ENCODE data around the gene ACOT7. TPM values are rescaled to one million over a fixed set of nuclear protein-coding genes. Genes with fewer than 3 reads are reported as not detected.

ACOT7 gene
- total and polyA plus RNA-seq, 2 experiments from 2014 or later: 167 to 169 TPM

DNA sequence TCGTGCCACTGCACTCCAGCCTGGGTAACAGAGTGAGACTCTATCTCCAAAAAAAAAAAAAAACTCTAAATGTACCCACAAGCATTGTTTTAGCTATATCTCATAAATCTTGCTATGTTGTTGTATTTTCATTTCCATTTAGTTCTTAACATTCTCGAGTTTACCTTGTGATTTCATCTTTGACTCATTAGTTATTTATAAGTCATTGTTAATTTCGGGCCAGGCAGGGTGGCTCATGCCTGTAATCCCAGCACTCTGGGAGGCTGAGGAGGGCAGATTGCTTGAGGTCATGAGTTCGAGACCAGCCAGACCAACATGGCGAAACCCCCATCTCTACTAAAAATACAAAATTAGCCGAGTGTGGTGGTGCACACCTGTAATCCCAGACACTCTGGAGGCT, 14.5 kb upstream of the ACOT7 start:
- no peaks in the 10 kb centered on the region; the same call in 2 of the 3 replicates for H3K4me1 Mint-ChIP-seq
- H3K36me3 Mint-ChIP-seq (ENCODE audit: low read depth): no peaks in the 10 kb centered on the region
- Histone ChIP-seq H2AFZ (no peak overlapping the region), H3K4me3 (no peak overlapping the region), H3K79me2 (replicated peaks; ENCODE audit: insufficient read depth) (no peaks in the 10 kb centered on the region), H3K4me1 (ENCODE audit: insufficient read depth) (0 out of 2 replicates have a peak, but pooled peaks cover 4% of the 10 kb centered on the region), H3F3A (replicated peaks; ENCODE audit: low read depth) (0 out of 2 replicates have a peak, but pooled peaks cover 7% of the 10 kb centered on the region), H3K9me2 (ENCODE audit: insufficient read depth) (no peaks in the 10 kb centered on the region), H4K20me1 (replicated peaks; ENCODE audit: insufficient read depth) (no peaks in the 10 kb centered on the region), H3K36me3 (ENCODE audit: insufficient read depth) (no peaks in the 10 kb centered on the region), H3K4me2 (no peak overlapping the region), H3K27me3 (ENCODE audit: insufficient read depth) (peaks cover 11% of the 10 kb centered on the region; the same call in 1 of the 2 replicates), H3K27ac (ENCODE audit: low read depth) (no peak overlapping the region)
- peaks cover 8% of the 10 kb centered on the region for H3K27me3 Mint-ChIP-seq (ENCODE audit: insufficient read depth, low read depth, poor library complexity)
- H3K4me3 Mint-ChIP-seq: no peak overlapping the region
- no peaks in the 10 kb centered on the region for H3K9me3 Mint-ChIP-seq
- no peak for ATAC-seq
- no peak for DNase-seq (ENCODE audit: low spot score)
- TF ChIP-seq POLR2AphosphoS5 (IDR thresholded peaks at IDR 0.05; ENCODE audit: low read depth) (no peak), REST (IDR thresholded peaks at IDR 0.05; ENCODE audit: unreplicated experiment) (no peak), STAT1 (IDR thresholded peaks at IDR 0.05; ENCODE audit: unreplicated experiment) (no peak), EZH2phosphoT487 (IDR thresholded peaks at IDR 0.05; ENCODE audit: unreplicated experiment) (no peak), JUNB (IDR thresholded peaks at IDR 0.05; ENCODE audit: unreplicated experiment) (no peak), ZNF114 (CRISPR knock-in tag; IDR thresholded peaks at IDR 0.05) (no peak), EZH2 (IDR thresholded peaks at IDR 0.05; ENCODE audit: low read depth, unreplicated experiment) (no peak), ZNF331 (CRISPR knock-in tag; IDR thresholded peaks at IDR 0.05; ENCODE audit: low read depth) (no peak), CREB1 (CRISPR knock-in tag; IDR thresholded peaks at IDR 0.05; ENCODE audit: low read depth) (no peak), NANOG (IDR thresholded peaks at IDR 0.05; ENCODE audit: borderline replicate concordance) (no peak)
- TF ChIP-seq, protein P1, sequence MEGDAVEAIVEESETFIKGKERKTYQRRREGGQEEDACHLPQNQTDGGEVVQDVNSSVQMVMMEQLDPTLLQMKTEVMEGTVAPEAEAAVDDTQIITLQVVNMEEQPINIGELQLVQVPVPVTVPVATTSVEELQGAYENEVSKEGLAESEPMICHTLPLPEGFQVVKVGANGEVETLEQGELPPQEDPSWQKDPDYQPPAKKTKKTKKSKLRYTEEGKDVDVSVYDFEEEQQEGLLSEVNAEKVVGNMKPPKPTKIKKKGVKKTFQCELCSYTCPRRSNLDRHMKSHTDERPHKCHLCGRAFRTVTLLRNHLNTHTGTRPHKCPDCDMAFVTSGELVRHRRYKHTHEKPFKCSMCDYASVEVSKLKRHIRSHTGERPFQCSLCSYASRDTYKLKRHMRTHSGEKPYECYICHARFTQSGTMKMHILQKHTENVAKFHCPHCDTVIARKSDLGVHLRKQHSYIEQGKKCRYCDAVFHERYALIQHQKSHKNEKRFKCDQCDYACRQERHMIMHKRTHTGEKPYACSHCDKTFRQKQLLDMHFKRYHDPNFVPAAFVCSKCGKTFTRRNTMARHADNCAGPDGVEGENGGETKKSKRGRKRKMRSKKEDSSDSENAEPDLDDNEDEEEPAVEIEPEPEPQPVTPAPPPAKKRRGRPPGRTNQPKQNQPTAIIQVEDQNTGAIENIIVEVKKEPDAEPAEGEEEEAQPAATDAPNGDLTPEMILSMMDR (conservative IDR thresholded peaks at IDR 0.05; ENCODE audit: low read depth in 2 of 2): no peak
- TF ChIP-seq, protein P2, sequence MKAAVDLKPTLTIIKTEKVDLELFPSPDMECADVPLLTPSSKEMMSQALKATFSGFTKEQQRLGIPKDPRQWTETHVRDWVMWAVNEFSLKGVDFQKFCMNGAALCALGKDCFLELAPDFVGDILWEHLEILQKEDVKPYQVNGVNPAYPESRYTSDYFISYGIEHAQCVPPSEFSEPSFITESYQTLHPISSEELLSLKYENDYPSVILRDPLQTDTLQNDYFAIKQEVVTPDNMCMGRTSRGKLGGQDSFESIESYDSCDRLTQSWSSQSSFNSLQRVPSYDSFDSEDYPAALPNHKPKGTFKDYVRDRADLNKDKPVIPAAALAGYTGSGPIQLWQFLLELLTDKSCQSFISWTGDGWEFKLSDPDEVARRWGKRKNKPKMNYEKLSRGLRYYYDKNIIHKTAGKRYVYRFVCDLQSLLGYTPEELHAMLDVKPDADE (IDR thresholded peaks at IDR 0.05): no peak
- TF ChIP-seq, protein P3, sequence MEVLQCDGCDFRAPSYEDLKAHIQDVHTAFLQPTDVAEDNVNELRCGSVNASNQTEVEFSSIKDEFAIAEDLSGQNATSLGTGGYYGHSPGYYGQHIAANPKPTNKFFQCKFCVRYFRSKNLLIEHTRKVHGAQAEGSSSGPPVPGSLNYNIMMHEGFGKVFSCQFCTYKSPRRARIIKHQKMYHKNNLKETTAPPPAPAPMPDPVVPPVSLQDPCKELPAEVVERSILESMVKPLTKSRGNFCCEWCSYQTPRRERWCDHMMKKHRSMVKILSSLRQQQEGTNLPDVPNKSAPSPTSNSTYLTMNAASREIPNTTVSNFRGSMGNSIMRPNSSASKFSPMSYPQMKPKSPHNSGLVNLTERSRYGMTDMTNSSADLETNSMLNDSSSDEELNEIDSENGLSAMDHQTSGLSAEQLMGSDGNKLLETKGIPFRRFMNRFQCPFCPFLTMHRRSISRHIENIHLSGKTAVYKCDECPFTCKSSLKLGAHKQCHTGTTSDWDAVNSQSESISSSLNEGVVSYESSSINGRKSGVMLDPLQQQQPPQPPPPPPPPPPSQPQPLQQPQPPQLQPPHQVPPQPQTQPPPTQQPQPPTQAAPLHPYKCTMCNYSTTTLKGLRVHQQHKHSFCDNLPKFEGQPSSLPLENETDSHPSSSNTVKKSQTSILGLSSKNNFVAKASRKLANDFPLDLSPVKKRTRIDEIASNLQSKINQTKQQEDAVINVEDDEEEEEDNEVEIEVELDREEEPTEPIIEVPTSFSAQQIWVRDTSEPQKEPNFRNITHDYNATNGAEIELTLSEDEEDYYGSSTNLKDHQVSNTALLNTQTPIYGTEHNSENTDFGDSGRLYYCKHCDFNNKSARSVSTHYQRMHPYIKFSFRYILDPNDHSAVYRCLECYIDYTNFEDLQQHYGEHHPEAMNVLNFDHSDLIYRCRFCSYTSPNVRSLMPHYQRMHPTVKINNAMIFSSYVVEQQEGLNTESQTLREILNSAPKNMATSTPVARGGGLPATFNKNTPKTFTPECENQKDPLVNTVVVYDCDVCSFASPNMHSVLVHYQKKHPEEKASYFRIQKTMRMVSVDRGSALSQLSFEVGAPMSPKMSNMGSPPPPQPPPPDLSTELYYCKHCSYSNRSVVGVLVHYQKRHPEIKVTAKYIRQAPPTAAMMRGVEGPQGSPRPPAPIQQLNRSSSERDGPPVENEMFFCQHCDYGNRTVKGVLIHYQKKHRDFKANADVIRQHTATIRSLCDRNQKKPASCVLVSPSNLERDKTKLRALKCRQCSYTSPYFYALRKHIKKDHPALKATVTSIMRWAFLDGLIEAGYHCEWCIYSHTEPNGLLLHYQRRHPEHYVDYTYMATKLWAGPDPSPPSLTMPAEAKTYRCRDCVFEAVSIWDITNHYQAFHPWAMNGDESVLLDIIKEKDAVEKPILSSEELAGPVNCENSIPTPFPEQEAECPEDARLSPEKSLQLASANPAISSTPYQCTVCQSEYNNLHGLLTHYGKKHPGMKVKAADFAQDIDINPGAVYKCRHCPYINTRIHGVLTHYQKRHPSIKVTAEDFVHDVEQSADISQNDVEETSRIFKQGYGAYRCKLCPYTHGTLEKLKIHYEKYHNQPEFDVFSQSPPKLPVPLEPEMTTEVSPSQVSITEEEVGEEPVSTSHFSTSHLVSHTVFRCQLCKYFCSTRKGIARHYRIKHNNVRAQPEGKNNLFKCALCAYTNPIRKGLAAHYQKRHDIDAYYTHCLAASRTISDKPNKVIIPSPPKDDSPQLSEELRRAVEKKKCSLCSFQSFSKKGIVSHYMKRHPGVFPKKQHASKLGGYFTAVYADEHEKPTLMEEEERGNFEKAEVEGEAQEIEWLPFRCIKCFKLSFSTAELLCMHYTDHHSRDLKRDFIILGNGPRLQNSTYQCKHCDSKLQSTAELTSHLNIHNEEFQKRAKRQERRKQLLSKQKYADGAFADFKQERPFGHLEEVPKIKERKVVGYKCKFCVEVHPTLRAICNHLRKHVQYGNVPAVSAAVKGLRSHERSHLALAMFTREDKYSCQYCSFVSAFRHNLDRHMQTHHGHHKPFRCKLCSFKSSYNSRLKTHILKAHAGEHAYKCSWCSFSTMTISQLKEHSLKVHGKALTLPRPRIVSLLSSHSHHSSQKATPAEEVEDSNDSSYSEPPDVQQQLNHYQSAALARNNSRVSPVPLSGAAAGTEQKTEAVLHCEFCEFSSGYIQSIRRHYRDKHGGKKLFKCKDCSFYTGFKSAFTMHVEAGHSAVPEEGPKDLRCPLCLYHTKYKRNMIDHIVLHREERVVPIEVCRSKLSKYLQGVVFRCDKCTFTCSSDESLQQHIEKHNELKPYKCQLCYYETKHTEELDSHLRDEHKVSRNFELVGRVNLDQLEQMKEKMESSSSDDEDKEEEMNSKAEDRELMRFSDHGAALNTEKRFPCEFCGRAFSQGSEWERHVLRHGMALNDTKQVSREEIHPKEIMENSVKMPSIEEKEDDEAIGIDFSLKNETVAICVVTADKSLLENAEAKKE (CRISPR knock-in tag; IDR thresholded peaks at IDR 0.05): no peak
- no peak overlapping the region for H3K27ac Mint-ChIP-seq

Measured in GM23338 (cell line).